ENCODE data around the gene EEA1. TPM values are rescaled to one million over a fixed set of nuclear protein-coding genes. Genes with fewer than 3 reads are reported as not detected.

The EEA1 gene
- total and polyA plus RNA-seq, 10 of the 15 experiments (the other 5 are each of a cell fraction or from before 2014, with no cell fraction given) = 5.5 to 40.3 (median 13.5) TPM

DNA sequence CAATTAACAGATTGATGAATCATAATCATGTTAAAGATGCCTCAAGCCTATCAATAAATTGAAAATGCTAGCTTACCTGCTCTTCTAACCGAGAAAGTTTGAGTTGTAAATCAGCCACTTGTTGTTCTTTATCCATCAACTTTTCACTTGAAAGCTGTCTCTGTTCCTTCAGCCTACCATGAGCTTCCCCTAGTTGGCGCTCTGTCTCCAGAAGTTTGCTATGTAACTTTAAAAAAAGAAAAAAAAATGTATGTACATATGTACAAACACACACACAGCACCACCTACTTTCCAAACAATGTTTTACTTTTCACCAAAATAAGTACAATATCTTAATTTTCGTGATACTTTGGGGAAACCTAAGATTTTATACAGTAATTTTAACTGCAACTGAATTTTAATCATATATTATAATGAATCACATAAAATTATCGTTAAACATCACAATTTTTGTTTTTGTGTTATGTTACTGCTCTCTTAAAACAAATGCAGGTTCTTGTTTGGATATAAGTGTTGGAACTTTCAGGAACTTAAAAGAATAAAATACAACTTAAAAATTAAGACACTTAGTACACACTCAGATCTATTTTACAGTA is 101.2 kb downstream of the EEA1 start:
- TF ChIP-seq, protein P1, sequence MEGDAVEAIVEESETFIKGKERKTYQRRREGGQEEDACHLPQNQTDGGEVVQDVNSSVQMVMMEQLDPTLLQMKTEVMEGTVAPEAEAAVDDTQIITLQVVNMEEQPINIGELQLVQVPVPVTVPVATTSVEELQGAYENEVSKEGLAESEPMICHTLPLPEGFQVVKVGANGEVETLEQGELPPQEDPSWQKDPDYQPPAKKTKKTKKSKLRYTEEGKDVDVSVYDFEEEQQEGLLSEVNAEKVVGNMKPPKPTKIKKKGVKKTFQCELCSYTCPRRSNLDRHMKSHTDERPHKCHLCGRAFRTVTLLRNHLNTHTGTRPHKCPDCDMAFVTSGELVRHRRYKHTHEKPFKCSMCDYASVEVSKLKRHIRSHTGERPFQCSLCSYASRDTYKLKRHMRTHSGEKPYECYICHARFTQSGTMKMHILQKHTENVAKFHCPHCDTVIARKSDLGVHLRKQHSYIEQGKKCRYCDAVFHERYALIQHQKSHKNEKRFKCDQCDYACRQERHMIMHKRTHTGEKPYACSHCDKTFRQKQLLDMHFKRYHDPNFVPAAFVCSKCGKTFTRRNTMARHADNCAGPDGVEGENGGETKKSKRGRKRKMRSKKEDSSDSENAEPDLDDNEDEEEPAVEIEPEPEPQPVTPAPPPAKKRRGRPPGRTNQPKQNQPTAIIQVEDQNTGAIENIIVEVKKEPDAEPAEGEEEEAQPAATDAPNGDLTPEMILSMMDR (IDR thresholded peaks at IDR 0.05 in 2 of 3, conservative IDR thresholded peaks at IDR 0.05 in 1 of 3; ENCODE audit: control insufficient read depth in 2 of 3, extremely low read depth in 1 of 3, insufficient read depth in 1 of 3, low read depth in 3 of 3, low read length in 3 of 3) = peak; percentile 65 to 81 (median 81)
- TF ChIP-seq CHD1 (IDR thresholded peaks at IDR 0.05; ENCODE audit: low read depth, low read length) (no peak), SMC3 (IDR thresholded peaks at IDR 0.05; ENCODE audit: borderline replicate concordance, low read length) (peak; percentile 35; the same call in 1 of the 2 replicates), RAD21 (IDR thresholded peaks at IDR 0.05; ENCODE audit: insufficient read depth, low read depth, low read length) (peak; percentile 67), SUPT20H (IDR thresholded peaks at IDR 0.05; ENCODE audit: borderline replicate concordance, control insufficient read depth, low read depth, low read length) (no peak), ZNF384 (IDR thresholded peaks at IDR 0.05; ENCODE audit: borderline replicate concordance, low read depth, low read length) (peak; percentile 90)
- TF ChIP-seq, protein P2, sequence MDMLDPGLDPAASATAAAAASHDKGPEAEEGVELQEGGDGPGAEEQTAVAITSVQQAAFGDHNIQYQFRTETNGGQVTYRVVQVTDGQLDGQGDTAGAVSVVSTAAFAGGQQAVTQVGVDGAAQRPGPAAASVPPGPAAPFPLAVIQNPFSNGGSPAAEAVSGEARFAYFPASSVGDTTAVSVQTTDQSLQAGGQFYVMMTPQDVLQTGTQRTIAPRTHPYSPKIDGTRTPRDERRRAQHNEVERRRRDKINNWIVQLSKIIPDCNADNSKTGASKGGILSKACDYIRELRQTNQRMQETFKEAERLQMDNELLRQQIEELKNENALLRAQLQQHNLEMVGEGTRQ (IDR thresholded peaks at IDR 0.05; ENCODE audit: borderline replicate concordance, low read depth, low read length) = no peak
- FAIRE-seq = peak; percentile 87

More for the DNA sequence above, 101.2 kb downstream of the EEA1 start:
- Histone ChIP-seq H3K27ac (ENCODE audit: control insufficient read depth, insufficient read depth) (no peak overlapping the region), H2AFZ (ENCODE audit: control insufficient read depth, low read depth, low read length) (no peak overlapping the region), H3K4me1 (ENCODE audit: control insufficient read depth, insufficient read depth, low read length) (no peaks in the 10 kb centered on the region), H3K79me2 (ENCODE audit: control insufficient read depth, insufficient read depth, low read length) (no peaks in the 10 kb centered on the region), H3K4me3 (no peak overlapping the region), H3K4me2 (ENCODE audit: control insufficient read depth, insufficient read depth) (no peak overlapping the region), H3K27me3 (replicated peaks in 1 of 2; ENCODE audit: control insufficient read depth in 2 of 2, insufficient read depth in 2 of 2, low read length in 1 of 2) (no peaks in the 10 kb centered on the region), H3K9ac (ENCODE audit: control insufficient read depth, insufficient read depth, low read length) (no peak overlapping the region), H4K20me1 (ENCODE audit: control insufficient read depth, insufficient read depth) (no peaks in the 10 kb centered on the region), H3K9me3 (replicated peaks; ENCODE audit: control insufficient read depth, insufficient read depth, low read length) (no peaks in the 10 kb centered on the region), H3K36me3 (ENCODE audit: control insufficient read depth in 2 of 2, insufficient read depth in 2 of 2, low read length in 1 of 2) (peaks cover 0 to 11% of the 10 kb centered on the region in 2 experiments)
- ChIA-PET RAD21 (ENCODE audit: unreplicated experiment) (interaction anchor here (0.6 to 1.4 kb wide), 10 partner anchors 9 to 590 kb away, joined by 3 to 10 read pairs (median 3); no protein-coding TSS in a partner anchor), CTCF (interaction anchor here (0.7 to 1.9 kb wide), 27 partner anchors 11 to 676 kb away, joined by 3 to 12 read pairs (median 5); no protein-coding TSS in a partner anchor), SMC1A (ENCODE audit: uncharacterized antibody, unreplicated experiment) (interaction anchor here (0.7 to 1.3 kb wide), 11 partner anchors 10 to 1274 kb away, joined by 3 to 9 read pairs (median 3); no protein-coding TSS in a partner anchor), POLR2A (interaction anchor here (0.5 kb wide), 1 partner anchor 40 kb away, joined by 3 read pairs; no protein-coding TSS in a partner anchor)
- DNase-seq (ENCODE audit: low read depth, low spot score) (peak; percentile 12), ATAC-seq (peak; percentile 81)
- WGBS (ENCODE audit: insufficient coverage, insufficient replicate concordance, low lambda C conversion rate, missing lambda C conversion rate) = 73% methylated on average over 4 of the region's 4 CpGs
- in situ Hi-C loops (cut with MboI) (no loop called here), intact Hi-C loops (cut with micrococcal nuclease; ENCODE audit: unreplicated experiment) (loop anchor here (5.0 kb wide), 2 partner anchors 99 to 144 kb away; partner anchors contain the start of gene EEA1)
- no TSS peak for BruUV-seq (replicated peaks)
